K562 (cell line): ENCODE results near the gene IBTK. TPM values are rescaled to one million over a fixed set of nuclear protein-coding genes. Genes with fewer than 3 reads are reported as not detected.

Source experiments
- ATAC-seq: fragments of 200-7000 bp; cut with Tn5 transposase; 3 replicates; pipeline ENCODE4 v1.9.1; 2020; ENCODE audit warnings: moderate library complexity
- BruUV-seq: library from RNA; stranded (reverse); fragments of 400-500 nt; replicated peaks from 2 replicates; lab custom pipeline; 2021; lab: Mats Ljungman, UMichigan
- CTCF ChIA-PET: fragments of 300-600 bp; formaldehyde crosslinking; extraction: SDS; loops from one replicate; lab custom pipeline; 2021; ENCODE audit warnings: low intra/inter-chr PET ratio; lab: Yijun Ruan, JAX
- POLR2A ChIA-PET: fragments of 300-600, 350-650 bp; sonication (Branson Sonifier 250); formaldehyde crosslinking; extraction: SDS; loops from one replicate; lab custom pipeline; 2021; ENCODE audit warnings: antibody characterized with exemption, inconsistent platforms; lab: Yijun Ruan, JAX
- DNase-seq, 4 experiments: peaks; one replicate each; pipeline versions ENCODE4 v3.0.0 to v3.0.0-alpha.2; 2011 to 2018; ENCODE audit warnings: low spot score in 3 of 4, mixed read lengths in 3 of 4; ENCODE audit errors: extremely low read depth in 1 of 4
- FAIRE-seq: peaks from 2 replicates; lab custom pipeline; 2011; peaks lifted over from hg19 to GRCh38; lab: Jason Lieb, UNC
- H2AFZ ChIP-seq: 2 replicates; pipeline ENCODE4 v1.6.0; 2011; ENCODE audit warnings: low read depth, low read length, control low read depth, inconsistent platforms
- H3K27ac ChIP-seq: fragments of 200-600 bp; 3 replicates; pipeline ENCODE4 v1.8.0; 2011; ENCODE audit warnings: low read depth, mild to moderate bottlenecking, control low read depth, inconsistent platforms, low read length, moderate library complexity, mixed read lengths; ENCODE audit errors: extremely low read depth
- H3K27me3 ChIP-seq, 2 experiments: fragments of 300-600 bp in 1 of 2; 2 replicates in 1 of 2; 3 replicates in 1 of 2; pipeline versions ENCODE4 v1.6.0 to v1.8.0; 2011; ENCODE audit warnings: inconsistent platforms in 2 of 2, low read length in 2 of 2, mild to moderate bottlenecking in 1 of 2, mixed read lengths in 1 of 2, moderate library complexity in 1 of 2; ENCODE audit not compliant: control insufficient read depth in 2 of 2, insufficient read depth in 2 of 2
- H3K36me3 ChIP-seq: fragments of 300-600 bp; 3 replicates; pipeline ENCODE4 v1.8.0; 2011; ENCODE audit warnings: mild to moderate bottlenecking, low read length, inconsistent platforms; ENCODE audit not compliant: control insufficient read depth, insufficient read depth
- H3K4me1 ChIP-seq, 2 experiments: fragments of 200-600 bp in 1 of 2; replicated peaks in 1 of 2; 2 replicates in 1 of 2; 3 replicates in 1 of 2; pipeline versions ENCODE4 v1.5.1 to v1.8.0; 2011; ENCODE audit warnings: inconsistent platforms in 2 of 2, low read length in 2 of 2, mild to moderate bottlenecking in 1 of 2, mixed read lengths in 1 of 2, moderate library complexity in 1 of 2; ENCODE audit not compliant: control insufficient read depth in 2 of 2, insufficient read depth in 2 of 2
- H3K4me2 ChIP-seq: 2 replicates; pipeline ENCODE4 v1.6.1; 2011; ENCODE audit warnings: low read length, control low read depth, inconsistent platforms, mixed read lengths; ENCODE audit not compliant: insufficient read depth
- H3K4me3 ChIP-seq: fragments of 200-600 bp; sonication (generic), shearing (Covaris generic); 2 replicates; pipeline ENCODE4 v1.5.1; 2016; ENCODE audit warnings: control low read depth, inconsistent platforms
- H3K79me2 ChIP-seq: fragments of 200-600 bp; 3 replicates; pipeline ENCODE4 v1.8.0; 2011; ENCODE audit warnings: low read length, inconsistent platforms; ENCODE audit not compliant: control insufficient read depth, insufficient read depth
- H3K9ac ChIP-seq, 2 experiments: 2 replicates each; pipeline versions ENCODE4 v1.6.0 to v1.6.1; 2011; ENCODE audit warnings: low read depth in 2 of 2, low read length in 2 of 2, control low read depth in 1 of 2, inconsistent platforms in 1 of 2, mild to moderate bottlenecking in 1 of 2, mixed read lengths in 1 of 2; ENCODE audit not compliant: insufficient read depth in 1 of 2
- H3K9me1 ChIP-seq: one replicate; pipeline ENCODE4 v1.6.0; 2011; ENCODE audit warnings: inconsistent platforms, mild to moderate bottlenecking, low read length, moderate library complexity; ENCODE audit not compliant: control insufficient read depth, insufficient read depth
- H3K9me3 ChIP-seq: replicated peaks from 2 replicates; pipeline ENCODE4 v1.5.1; 2011; ENCODE audit warnings: low read depth, low read length, inconsistent platforms; ENCODE audit not compliant: control insufficient read depth, insufficient read depth
- H4K20me1 ChIP-seq: replicated peaks from 2 replicates; pipeline ENCODE4 v1.6.1; 2011; ENCODE audit warnings: low read length, inconsistent platforms, mixed read lengths; ENCODE audit not compliant: control insufficient read depth, insufficient read depth
- CBX1 ChIP-seq: sonication (generic); IDR thresholded peaks from 2 replicates; pipeline ENCODE4 v1.6.1; 2016; ENCODE audit warnings: antibody characterized with exemption, low read depth, mild to moderate bottlenecking
- COPS2 ChIP-seq: fragments of 450-650 bp; conservative IDR thresholded peaks from 2 replicates; pipeline ENCODE4 v1.6.1; 2016; ENCODE audit warnings: mild to moderate bottlenecking, moderate library complexity
- MAFK ChIP-seq: IDR thresholded peaks from 2 replicates; pipeline ENCODE4 v1.6.1; 2011; ENCODE audit warnings: low read length, improper control_type of control experiment
- POLR2A ChIP-seq: fragments of 450-650 bp; conservative IDR thresholded peaks from 2 replicates; pipeline ENCODE4 v1.6.1; 2016
- PREB ChIP-seq: sonication (generic); formaldehyde crosslinking; IDR thresholded peaks from 2 replicates; pipeline ENCODE4 v1.8.1; 2023; ENCODE audit warnings: mild to moderate bottlenecking, missing genetic modification reagents
- TFAP4 ChIP-seq: sonication (generic); formaldehyde crosslinking; IDR thresholded peaks from 2 replicates; pipeline ENCODE4 v1.8.0; 2022; ENCODE audit warnings: missing genetic modification reagents, mild to moderate bottlenecking, moderate library complexity, borderline replicate concordance
- ZNF407 ChIP-seq: fragments of 450-650 bp; IDR thresholded peaks from 2 replicates; pipeline ENCODE4 v1.6.1; 2016; ENCODE audit warnings: low read depth
- ZNF644 ChIP-seq: fragments of 200-800 bp; sonication (Bioruptor generic); IDR thresholded peaks from 2 replicates; pipeline ENCODE4 v1.6.1; 2016; ENCODE audit warnings: low read depth, missing genetic modification characterization, missing compliant biosample characterization
- WGBS: fragments of 100-300 bp; shearing (Covaris generic); methylation state at CpG from one replicate; pipeline ENCODE4 v1.1.6; 2016; ENCODE audit warnings: low coverage, mixed read lengths; ENCODE audit not compliant: insufficient coverage; ENCODE audit errors: missing lambda C conversion rate; 5-methylcytosine and 5-hydroxymethylcytosine counted together
- in situ Hi-C: fragments of 300-500 bp; cut with MboI; formaldehyde crosslinking; loops from 4 replicates; pipeline ENCODE4 v1.15.0; 2018; ENCODE audit warnings: inconsistent platforms, mixed read lengths
- intact Hi-C: fragments of 100-400 bp; cut with micrococcal nuclease; formaldehyde crosslinking; loops from 2 replicates; pipeline ENCODE4 v1.14.2; 2022
- polyA plus RNA-seq, 8 experiments: library from polyadenylated mRNA; depleted of rRNA in 4 of 8; stranded (reverse) in 5 of 8; unstranded in 3 of 8; fragments of >200 nt; fragmentation: Nextera tagmentation in 2 of 8; fragmentation: Illumina TruSeq in 1 of 8; extraction: Ambion mirVana in 2 of 8; extraction: Trizol in 1 of 8; gene quantifications; 2 replicates each; pipeline versions ENCODE4 v1.2.1 to v1.2.3, GENCODE V29; 2011 to 2014; ENCODE audit warnings: inconsistent platforms in 1 of 8, missing spikeins in 1 of 8
- total RNA-seq, 7 experiments: library from RNA; depleted of rRNA in 6 of 7; stranded (reverse); fragments of >200 nt in 6 of 7; fragmentation: Illumina TruSeq in 2 of 7; extraction: Trizol in 2 of 7; gene quantifications; 2 replicates each; pipeline versions ENCODE4 v1.2.1 to v1.2.3, GENCODE V29; 2011 to 2021; ENCODE audit warnings: low replicate concordance in 1 of 7

Gene IBTK
- total and polyA plus RNA-seq, 9 of the 15 experiments (the other 6 are each of a cell fraction or from before 2014, with no cell fraction given): 13.2 to 36.4 (median 21.8) TPM

GRCh38 chr6:82166493-82166892 is 81.1 kb downstream of the IBTK start (continued):
- TF ChIP-seq PREB (CRISPR knock-in tag): no peak

- Histone ChIP-seq H3K36me3 (no peaks in the 10 kb centered on the region), H3K9me3 (no peaks in the 10 kb centered on the region), H3K9me1 (no peaks in the 10 kb centered on the region), H3K4me3 (no peak overlapping the region), H3K4me2 (no peak overlapping the region), H3K9ac (no peak overlapping the region), H3K27me3 (no peaks in the 10 kb centered on the region), H3K27ac (no peak overlapping the region), H3K79me2 (no peaks in the 10 kb centered on the region), H4K20me1 (no peaks in the 10 kb centered on the region), H3K4me1 (no peaks in the 10 kb centered on the region), H2AFZ (no peak overlapping the region)
- ATAC-seq (no peak), DNase-seq (no peak), FAIRE-seq (no peak)
- ChIA-PET CTCF (no interaction called here), POLR2A (no interaction called here)
- intact Hi-C loops (no loop called here), in situ Hi-C loops (no loop called here)
- BruUV-seq: no TSS peak
- 60% methylated on average over 12 of the region's 12 CpGs for WGBS
- TF ChIP-seq ZNF407: no peak
- no peak for TF ChIP-seq CBX1
- no peak for TF ChIP-seq MAFK
- no peak for TF ChIP-seq COPS2
- no peak for TF ChIP-seq POLR2A
- TF ChIP-seq ZNF644 (tag): no peak
- no peak for TF ChIP-seq TFAP4 (CRISPR knock-in tag)
Observed at GRCh38 chr6:82160255-82160990, 87.1 kb downstream of the IBTK start.
